Panc1 (cell line): ENCODE data around the gene FBXW11. TPM values are rescaled to one million over a fixed set of nuclear protein-coding genes. Genes with fewer than 3 reads are reported as not detected.
"Not testable (repeated sequence)": the region's sequence is repeated elsewhere in the genome, so short reads cannot be mapped to it uniquely, and the experiment has no call there.

Source experiments
- ATAC-seq: fragments of 200-7000 bp; cut with Tn5 transposase; 2 replicates; pipeline ENCODE4 v1.9.1; 2020; ENCODE audit warnings: mild to moderate bottlenecking, moderate library complexity
- BruUV-seq: library from RNA; stranded (reverse); fragments of 400-500 nt; replicated peaks from 2 replicates; lab custom pipeline; 2021; lab: Mats Ljungman, UMichigan
- CTCF ChIA-PET: fragments of 300-600 bp; sonication (Branson Sonifier 250); formaldehyde crosslinking; loops from one replicate; lab custom pipeline; 2022; ENCODE audit warnings: antibody characterized with exemption; lab: Charles Lee
- POLR2A ChIA-PET: fragments of 300-600 bp; sonication (Branson Sonifier 250); formaldehyde crosslinking; loops from one replicate; lab custom pipeline; 2022; ENCODE audit warnings: antibody characterized with exemption; lab: Charles Lee
- DNase-seq: peaks from one replicate; pipeline ENCODE4 v3.0.0-alpha.2; 2010; ENCODE audit warnings: low read depth, low spot score
- H3K27ac ChIP-seq: 2 replicates; pipeline ENCODE4 v1.5.1; 2011; ENCODE audit warnings: mild to moderate bottlenecking, low read length, inconsistent platforms
- H3K27me3 ChIP-seq: fragments of 200-500 bp; sonication (Bioruptor generic); 2 replicates; pipeline ENCODE4 v1.6.0; 2014; ENCODE audit warnings: low read length, inconsistent platforms; ENCODE audit not compliant: control insufficient read depth, insufficient read depth
- H3K36me3 ChIP-seq: fragments of 200-500 bp; sonication (Bioruptor generic); 2 replicates; pipeline ENCODE4 v1.5.1; 2014; ENCODE audit warnings: inconsistent platforms, mild to moderate bottlenecking, low read length, moderate library complexity; ENCODE audit not compliant: control insufficient read depth, insufficient read depth
- H3K4me1 ChIP-seq: 2 replicates; pipeline ENCODE4 v1.5.1; 2011; ENCODE audit warnings: inconsistent platforms, mild to moderate bottlenecking, low read length, moderate library complexity; ENCODE audit not compliant: control insufficient read depth, insufficient read depth
- H3K4me3 ChIP-seq, 2 experiments: 2 replicates each; pipeline ENCODE4 v1.5.1; 2011 to 2012; ENCODE audit warnings: low read depth in 2 of 2, low read length in 2 of 2, mild to moderate bottlenecking in 2 of 2, inconsistent platforms in 1 of 2, moderate library complexity in 1 of 2
- H3K9me3 ChIP-seq: fragments of 200-500 bp; sonication (Bioruptor generic); 2 replicates; pipeline ENCODE4 v1.5.1; 2014; ENCODE audit warnings: low read depth, mild to moderate bottlenecking, inconsistent platforms, low read length, moderate library complexity; ENCODE audit not compliant: control insufficient read depth, insufficient read depth
- POLR2AphosphoS5 ChIP-seq: IDR thresholded peaks from 2 replicates; pipeline ENCODE4 v1.6.1; 2012; ENCODE audit warnings: mild to moderate bottlenecking, low read depth, low read length, moderate library complexity
- SIN3A ChIP-seq: IDR thresholded peaks from 2 replicates; pipeline ENCODE4 v1.6.1; 2012; ENCODE audit warnings: low read depth, mild to moderate bottlenecking, low read length, moderate library complexity, borderline replicate concordance; ENCODE audit not compliant: insufficient read depth
- TCF7L2 ChIP-seq: IDR thresholded peaks from 2 replicates; pipeline ENCODE4 v1.6.1; 2011; ENCODE audit warnings: mild to moderate bottlenecking, low read depth, low read length, inconsistent platforms
- in situ Hi-C: cut with HindIII; loops from 2 replicates; pipeline ENCODE4 v1.10.0; 2016; ENCODE audit warnings: low sequenced_read_pairs, low pct_unique_long_range_greater_than_20kb
- intact Hi-C: fragments of 100-400 bp; cut with micrococcal nuclease; formaldehyde crosslinking; loops from one replicate; pipeline ENCODE4 v1.10.0; 2022; ENCODE audit not compliant: unreplicated experiment
- total RNA-seq: library from RNA; stranded (reverse); gene quantifications from one replicate; pipeline ENCODE4 v1.2.1, GENCODE V29; 2021; ENCODE audit not compliant: unreplicated experiment
- TF ChIP-seq, protein P1 (sequence below), 2 experiments: IDR thresholded peaks; 2 replicates each; pipeline ENCODE4 v1.6.1; 2011 to 2012; ENCODE audit warnings: low read depth in 2 of 2, control low read depth in 1 of 2, low read length in 1 of 2, mild to moderate bottlenecking in 1 of 2, moderate library complexity in 1 of 2; ENCODE audit not compliant: insufficient read depth in 1 of 2
- TF ChIP-seq, protein P2 (sequence below): fragments of 450-650 bp; IDR thresholded peaks from 2 replicates; pipeline ENCODE4 v1.5.1; 2017; ENCODE audit warnings: mild to moderate bottlenecking

The FBXW11 gene
- total RNA-seq, 1 experiment from 2014 or later, result 111 TPM

DNA sequence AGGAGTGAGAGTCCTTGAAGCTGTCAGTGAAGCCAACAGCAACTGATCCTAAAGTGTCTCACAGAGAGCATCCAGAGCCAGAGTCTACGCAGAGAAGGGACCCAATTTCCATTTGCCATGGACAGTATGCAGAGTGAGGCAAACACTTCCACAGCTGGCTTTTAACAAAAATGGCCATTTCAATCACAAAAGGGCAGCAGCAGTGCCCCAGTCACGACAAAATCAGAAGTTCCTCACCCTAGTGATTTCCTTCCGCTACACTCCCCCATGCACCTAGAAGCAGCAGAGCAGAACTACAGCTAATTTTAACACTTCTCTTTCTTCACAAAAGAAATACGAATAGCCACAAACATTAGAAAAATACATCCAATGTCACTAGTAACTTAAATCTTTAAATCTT, 27.9 kb downstream of the FBXW11 start:
- ATAC-seq (no peak), DNase-seq (no peak)
- H3K4me1 ChIP-seq, result peaks cover 26% of the 10 kb centered on the region
- TF ChIP-seq, protein P1, sequence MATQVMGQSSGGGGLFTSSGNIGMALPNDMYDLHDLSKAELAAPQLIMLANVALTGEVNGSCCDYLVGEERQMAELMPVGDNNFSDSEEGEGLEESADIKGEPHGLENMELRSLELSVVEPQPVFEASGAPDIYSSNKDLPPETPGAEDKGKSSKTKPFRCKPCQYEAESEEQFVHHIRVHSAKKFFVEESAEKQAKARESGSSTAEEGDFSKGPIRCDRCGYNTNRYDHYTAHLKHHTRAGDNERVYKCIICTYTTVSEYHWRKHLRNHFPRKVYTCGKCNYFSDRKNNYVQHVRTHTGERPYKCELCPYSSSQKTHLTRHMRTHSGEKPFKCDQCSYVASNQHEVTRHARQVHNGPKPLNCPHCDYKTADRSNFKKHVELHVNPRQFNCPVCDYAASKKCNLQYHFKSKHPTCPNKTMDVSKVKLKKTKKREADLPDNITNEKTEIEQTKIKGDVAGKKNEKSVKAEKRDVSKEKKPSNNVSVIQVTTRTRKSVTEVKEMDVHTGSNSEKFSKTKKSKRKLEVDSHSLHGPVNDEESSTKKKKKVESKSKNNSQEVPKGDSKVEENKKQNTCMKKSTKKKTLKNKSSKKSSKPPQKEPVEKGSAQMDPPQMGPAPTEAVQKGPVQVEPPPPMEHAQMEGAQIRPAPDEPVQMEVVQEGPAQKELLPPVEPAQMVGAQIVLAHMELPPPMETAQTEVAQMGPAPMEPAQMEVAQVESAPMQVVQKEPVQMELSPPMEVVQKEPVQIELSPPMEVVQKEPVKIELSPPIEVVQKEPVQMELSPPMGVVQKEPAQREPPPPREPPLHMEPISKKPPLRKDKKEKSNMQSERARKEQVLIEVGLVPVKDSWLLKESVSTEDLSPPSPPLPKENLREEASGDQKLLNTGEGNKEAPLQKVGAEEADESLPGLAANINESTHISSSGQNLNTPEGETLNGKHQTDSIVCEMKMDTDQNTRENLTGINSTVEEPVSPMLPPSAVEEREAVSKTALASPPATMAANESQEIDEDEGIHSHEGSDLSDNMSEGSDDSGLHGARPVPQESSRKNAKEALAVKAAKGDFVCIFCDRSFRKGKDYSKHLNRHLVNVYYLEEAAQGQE (IDR thresholded peaks at IDR 0.05; ENCODE audit: insufficient read depth in 1 of 2, low read depth in 2 of 2, low read length in 1 of 2), result no peak
- TF ChIP-seq TCF7L2 (no peak), SIN3A (no peak), POLR2AphosphoS5 (no peak)
- TF ChIP-seq, protein P2, sequence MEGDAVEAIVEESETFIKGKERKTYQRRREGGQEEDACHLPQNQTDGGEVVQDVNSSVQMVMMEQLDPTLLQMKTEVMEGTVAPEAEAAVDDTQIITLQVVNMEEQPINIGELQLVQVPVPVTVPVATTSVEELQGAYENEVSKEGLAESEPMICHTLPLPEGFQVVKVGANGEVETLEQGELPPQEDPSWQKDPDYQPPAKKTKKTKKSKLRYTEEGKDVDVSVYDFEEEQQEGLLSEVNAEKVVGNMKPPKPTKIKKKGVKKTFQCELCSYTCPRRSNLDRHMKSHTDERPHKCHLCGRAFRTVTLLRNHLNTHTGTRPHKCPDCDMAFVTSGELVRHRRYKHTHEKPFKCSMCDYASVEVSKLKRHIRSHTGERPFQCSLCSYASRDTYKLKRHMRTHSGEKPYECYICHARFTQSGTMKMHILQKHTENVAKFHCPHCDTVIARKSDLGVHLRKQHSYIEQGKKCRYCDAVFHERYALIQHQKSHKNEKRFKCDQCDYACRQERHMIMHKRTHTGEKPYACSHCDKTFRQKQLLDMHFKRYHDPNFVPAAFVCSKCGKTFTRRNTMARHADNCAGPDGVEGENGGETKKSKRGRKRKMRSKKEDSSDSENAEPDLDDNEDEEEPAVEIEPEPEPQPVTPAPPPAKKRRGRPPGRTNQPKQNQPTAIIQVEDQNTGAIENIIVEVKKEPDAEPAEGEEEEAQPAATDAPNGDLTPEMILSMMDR, result no peak
- no peak overlapping the region for H3K4me3 ChIP-seq
- peaks cover 11% of the 10 kb centered on the region; the same call in 1 of the 2 replicates for H3K9me3 ChIP-seq
- H3K27me3 ChIP-seq, result no peaks in the 10 kb centered on the region
- ChIA-PET POLR2A (no interaction called here), CTCF (no interaction called here)
- H3K27ac ChIP-seq, result no peak overlapping the region
- no peaks in the 10 kb centered on the region for H3K36me3 ChIP-seq
- in situ Hi-C loops, result no loop called here
- intact Hi-C loops, result no loop called here
- BruUV-seq, result no TSS peak

GRCh38 chr5:171978016-171978415, 28.4 kb downstream of the FBXW11 start:
- ChIA-PET POLR2A (no interaction called here), CTCF (interaction anchor here (0.6 kb wide), 1 partner anchor 42 kb away, joined by 11 read pairs; no protein-coding TSS in a partner anchor)
- Histone ChIP-seq H3K4me3 (no peak overlapping the region), H3K27me3 (no peaks in the 10 kb centered on the region), H3K36me3 (no peaks in the 10 kb centered on the region), H3K27ac (no peak overlapping the region; the same call in 1 of the 2 replicates), H3K4me1 (peaks cover 29% of the 10 kb centered on the region), H3K9me3 (peaks cover 11% of the 10 kb centered on the region; the same call in 1 of the 2 replicates)
- ATAC-seq (no peak), DNase-seq (no peak)
- intact Hi-C loops (no loop called here), in situ Hi-C loops (no loop called here)
- BruUV-seq, result no TSS peak
- TF ChIP-seq, protein P1 (IDR thresholded peaks at IDR 0.05; ENCODE audit: insufficient read depth in 1 of 2, low read depth in 2 of 2, low read length in 1 of 2), result no peak
- TF ChIP-seq, protein P2, result no peak
- TF ChIP-seq SIN3A (no peak), TCF7L2 (no peak), POLR2AphosphoS5 (no peak)

DNA sequence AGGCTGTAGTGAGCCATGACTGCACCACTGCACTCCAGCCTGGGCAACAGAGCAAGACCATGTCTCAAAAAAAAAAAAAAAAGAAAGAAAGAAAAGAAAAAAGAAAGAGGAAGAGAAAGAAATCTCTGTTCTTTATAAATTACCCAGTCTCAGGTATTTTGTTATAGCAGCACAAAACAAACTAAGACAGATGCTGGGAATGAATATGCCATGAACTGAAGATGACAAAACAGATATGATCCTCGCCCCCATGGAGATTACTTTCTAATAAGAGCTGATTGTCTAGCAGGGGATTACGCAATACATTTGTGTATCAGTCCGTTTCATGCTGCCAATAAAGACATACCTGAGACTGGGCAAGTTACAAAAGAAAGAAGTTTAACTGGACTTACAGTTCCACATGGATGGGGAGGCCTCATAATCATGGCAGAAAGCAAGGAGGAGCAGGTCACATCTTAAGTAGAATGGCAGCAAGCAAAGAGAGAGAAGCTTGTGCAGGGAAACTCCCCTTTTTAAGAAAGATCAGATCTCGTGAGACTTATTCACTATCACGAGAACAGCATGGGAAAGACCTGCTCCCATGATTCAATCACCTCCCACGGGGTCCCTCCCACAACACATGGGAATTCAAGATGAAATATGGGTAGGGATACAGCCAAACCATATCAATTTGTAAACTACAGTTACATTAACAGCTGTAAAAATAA, 29.0 kb downstream of the FBXW11 start:
- Histone ChIP-seq H3K4me1 (peaks cover 32% of the 10 kb centered on the region), H3K9me3 (peaks cover 11% of the 10 kb centered on the region; the same call in 1 of the 2 replicates)
- DNase-seq, intact Hi-C loops, ATAC-seq, in situ Hi-C loops, H3K4me3 ChIP-seq, H3K36me3 ChIP-seq, H3K27me3 ChIP-seq, H3K27ac ChIP-seq, BruUV-seq: not testable (repeated sequence)
- POLR2A ChIA-PET, result interaction anchor here (0.6 kb wide), 1 partner anchor 569 kb away, joined by 5 read pairs; no protein-coding TSS in a partner anchor
- CTCF ChIA-PET, result interaction anchor here (0.6 to 0.7 kb wide), 3 partner anchors 42 to 146 kb away, joined by 4 to 11 read pairs (median 4); no protein-coding TSS in a partner anchor
